Spleen (tissue), 7 donors: ENCODE measurements around the gene MRAS.

Source experiments
- CTCF ChIP-seq, 11 experiments: fragments of 200-600 bp in 7 of 11; fragments of 450-650 bp in 4 of 11; sonication (generic) in 4 of 11; IDR thresholded peaks in 8 of 11; conservative IDR thresholded peaks in 3 of 11; 1 replicate in 7 of 11; 2 replicates in 4 of 11; pipeline versions ENCODE4 v1.4.0 to v1.8.0; 2016 to 2021; ENCODE audit warnings: antibody characterized with exemption in 11 of 11, inconsistent platforms in 4 of 11, mild to moderate bottlenecking in 1 of 11
- POLR2A ChIP-seq, 3 donors: fragments of 450-650 bp; IDR thresholded peaks; one replicate each; pipeline ENCODE4 v1.5.1; 2017; ENCODE audit warnings: antibody characterized with exemption in 3 of 3, mild to moderate bottlenecking in 1 of 3
- POLR2AphosphoS5 ChIP-seq, 3 donors: sonication (generic); formaldehyde crosslinking; IDR thresholded peaks; one replicate each; pipeline ENCODE4 v1.5.1; 2017; ENCODE audit warnings: antibody characterized with exemption in 3 of 3
- donor health status: DM: no; HTN: no; CAD: no; lungs with moderate emphysema.
- donor health status: DM: no; HTN: no; CAD: no.
- donor health status: DM: no; HTN: no; CAD: no.

- TF ChIP-seq CTCF (IDR thresholded peaks at IDR 0.05 in 8 of 11, conservative IDR thresholded peaks at IDR 0.05 in 3 of 11): no peak
- TF ChIP-seq POLR2A (IDR thresholded peaks at IDR 0.05): no peak
- TF ChIP-seq POLR2AphosphoS5 (IDR thresholded peaks at IDR 0.05): no peak
Measured at GRCh38 chr3:138381413-138381901, 33.1 kb downstream of the MRAS start.
